ENCODE measurements around the gene COL5A3.
"Not testable (repeated sequence)": the region's sequence is repeated elsewhere in the genome, so short reads cannot be mapped to it uniquely, and the experiment has no call there.

COL5A3 gene

DNA sequence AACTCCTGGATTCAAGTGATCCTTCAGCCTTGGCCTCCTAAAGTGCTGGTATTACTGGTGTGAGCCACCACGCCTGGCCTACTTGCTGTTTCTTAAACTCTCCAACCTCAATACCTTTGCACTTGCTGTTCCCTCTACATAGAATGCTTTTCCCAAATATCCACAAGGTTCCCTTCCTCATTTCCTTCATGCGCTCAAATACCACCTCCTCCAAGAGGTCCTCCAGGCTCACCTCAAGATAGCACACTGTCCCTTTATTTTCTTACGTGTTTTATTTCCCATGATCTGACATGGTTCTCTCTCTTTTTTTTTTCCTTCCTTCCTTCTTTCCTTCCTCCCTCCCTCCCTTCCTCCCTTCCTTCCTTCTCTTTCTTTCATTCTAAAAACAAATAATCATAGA, 16.4 kb upstream of the COL5A3 start:
- Histone ChIP-seq H3K36me3 (ENCODE audit: control insufficient read depth, low read depth, low read length) (no peaks in the 10 kb centered on the region), H3K4me1 (ENCODE audit: control insufficient read depth, low read depth, low read length) (no peaks in the 10 kb centered on the region), H3K27ac (ENCODE audit: low read length) (no peak overlapping the region), H3K9me3 (ENCODE audit: control insufficient read depth, low read depth, low read length) (no peaks in the 10 kb centered on the region), H3K9ac (ENCODE audit: low read length) (no peak overlapping the region), H3K27me3 (ENCODE audit: control insufficient read depth, insufficient read depth, low read length) (peaks cover 8% of the 10 kb centered on the region), H3K4me3 (ENCODE audit: low read length) (no peak overlapping the region)

DNA sequence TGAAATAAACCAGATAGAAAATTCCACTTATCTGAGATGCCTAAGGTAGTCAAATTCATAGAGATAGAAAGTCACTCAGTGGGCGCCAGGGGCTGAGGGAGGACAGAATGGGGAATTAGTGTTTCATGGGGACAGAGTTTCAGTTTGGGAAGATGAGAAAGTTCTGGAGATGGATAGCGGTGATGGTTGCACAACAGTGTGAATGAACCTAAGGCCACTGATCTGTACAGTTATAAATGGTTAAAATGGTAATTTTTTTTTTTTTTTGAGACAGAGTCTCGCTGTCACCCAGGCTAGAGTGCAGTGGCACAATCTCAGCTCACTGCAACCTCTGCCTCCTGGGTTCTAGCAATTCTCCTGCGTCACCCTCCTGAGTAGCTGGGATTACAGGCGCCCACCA, 12.8 kb upstream of the COL5A3 start:
- H3K4me3 ChIP-seq (ENCODE audit: low read length); H3K27ac ChIP-seq (ENCODE audit: low read length); H3K27me3 ChIP-seq (ENCODE audit: control insufficient read depth, insufficient read depth, low read length); H3K36me3 ChIP-seq (ENCODE audit: control insufficient read depth, low read depth, low read length); H3K4me1 ChIP-seq (ENCODE audit: control insufficient read depth, low read depth, low read length); H3K9ac ChIP-seq (ENCODE audit: low read length); H3K9me3 ChIP-seq (ENCODE audit: control insufficient read depth, low read depth, low read length): not testable (repeated sequence)

DNA sequence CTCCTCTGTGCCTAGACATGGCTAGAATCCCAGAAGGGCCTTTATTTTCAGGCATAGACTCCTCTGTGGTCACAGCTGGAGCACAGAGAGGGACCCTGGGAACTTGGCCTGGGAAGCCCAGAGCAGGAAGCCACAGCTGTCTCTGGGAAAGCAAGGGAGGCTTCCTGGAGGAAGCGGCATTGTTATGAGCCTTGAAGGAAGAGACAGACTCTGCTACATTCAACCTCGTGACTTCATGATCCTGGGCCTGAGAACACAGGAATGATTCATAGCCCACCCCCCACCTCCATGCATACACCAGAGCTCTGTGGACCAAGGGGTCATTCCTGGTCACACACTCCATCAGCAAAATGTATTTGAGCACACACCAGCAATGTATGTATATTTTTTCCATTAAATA, 11.6 kb upstream of the COL5A3 start:
- H3K27me3 ChIP-seq (ENCODE audit: control insufficient read depth, insufficient read depth, low read length) = peaks cover 2% of the 10 kb centered on the region
- no peak overlapping the region for H3K9ac ChIP-seq (ENCODE audit: low read length)
- no peaks in the 10 kb centered on the region for H3K36me3 ChIP-seq (ENCODE audit: control insufficient read depth, low read depth, low read length)
- no peak overlapping the region for H3K4me3 ChIP-seq (ENCODE audit: low read length)
- no peaks in the 10 kb centered on the region for H3K4me1 ChIP-seq (ENCODE audit: control insufficient read depth, low read depth, low read length)
- H3K9me3 ChIP-seq (ENCODE audit: control insufficient read depth, low read depth, low read length) = no peaks in the 10 kb centered on the region
- H3K27ac ChIP-seq (ENCODE audit: low read length) = no peak overlapping the region

DNA sequence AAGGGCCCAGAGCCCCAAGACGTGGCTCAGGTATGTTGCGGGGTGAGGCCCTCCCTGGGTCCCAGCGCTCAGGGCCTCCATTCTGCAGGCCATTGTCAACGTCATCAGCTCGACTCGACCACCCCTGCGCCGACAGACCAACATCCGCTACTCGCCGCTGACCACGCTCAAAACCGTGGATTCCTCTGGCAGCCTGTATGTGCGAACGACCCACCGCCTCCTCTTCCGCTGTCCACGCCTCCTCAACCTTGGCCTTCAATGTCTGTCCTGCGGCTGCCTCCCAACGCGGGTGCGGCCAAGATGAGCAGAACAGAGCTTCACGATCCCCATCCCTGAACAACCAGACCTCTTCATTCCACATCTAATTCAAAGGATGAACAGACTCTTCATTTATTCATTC, 11.1 kb upstream of the COL5A3 start:
- Histone ChIP-seq H3K36me3 (ENCODE audit: control insufficient read depth, low read depth, low read length) (no peaks in the 10 kb centered on the region), H3K9ac (ENCODE audit: low read length) (no peak overlapping the region), H3K4me3 (ENCODE audit: low read length) (no peak overlapping the region), H3K27me3 (ENCODE audit: control insufficient read depth, insufficient read depth, low read length) (no peaks in the 10 kb centered on the region), H3K27ac (ENCODE audit: low read length) (no peak overlapping the region), H3K9me3 (ENCODE audit: control insufficient read depth, low read depth, low read length) (no peaks in the 10 kb centered on the region), H3K4me1 (ENCODE audit: control insufficient read depth, low read depth, low read length) (no peaks in the 10 kb centered on the region)

DNA sequence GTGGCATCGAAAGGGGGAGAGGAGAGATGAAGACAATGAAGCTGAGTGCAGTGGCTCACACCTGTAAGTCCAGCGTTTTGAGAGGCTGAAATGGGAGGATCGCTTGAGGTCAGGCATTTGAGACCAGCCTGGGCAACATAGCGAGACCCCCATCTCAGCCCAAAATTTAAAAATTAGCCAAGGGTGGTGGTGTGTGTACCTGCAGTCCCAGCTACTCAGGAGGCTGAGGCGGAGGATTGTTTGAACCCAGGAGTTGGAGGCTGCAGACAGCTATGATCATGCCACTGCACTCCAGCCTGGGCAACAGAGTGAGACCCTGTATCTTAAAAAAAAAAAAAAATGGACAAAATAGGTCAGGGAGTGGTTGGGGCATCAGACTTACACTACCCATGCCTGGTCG, 10.5 kb upstream of the COL5A3 start:
- Histone ChIP-seq H3K9ac (ENCODE audit: low read length) (no peak overlapping the region), H3K36me3 (ENCODE audit: control insufficient read depth, low read depth, low read length) (no peaks in the 10 kb centered on the region), H3K4me1 (ENCODE audit: control insufficient read depth, low read depth, low read length) (no peaks in the 10 kb centered on the region), H3K4me3 (ENCODE audit: low read length) (no peak overlapping the region), H3K9me3 (ENCODE audit: control insufficient read depth, low read depth, low read length) (no peaks in the 10 kb centered on the region), H3K27me3 (ENCODE audit: control insufficient read depth, insufficient read depth, low read length) (no peaks in the 10 kb centered on the region), H3K27ac (ENCODE audit: low read length) (no peak overlapping the region)

DNA sequence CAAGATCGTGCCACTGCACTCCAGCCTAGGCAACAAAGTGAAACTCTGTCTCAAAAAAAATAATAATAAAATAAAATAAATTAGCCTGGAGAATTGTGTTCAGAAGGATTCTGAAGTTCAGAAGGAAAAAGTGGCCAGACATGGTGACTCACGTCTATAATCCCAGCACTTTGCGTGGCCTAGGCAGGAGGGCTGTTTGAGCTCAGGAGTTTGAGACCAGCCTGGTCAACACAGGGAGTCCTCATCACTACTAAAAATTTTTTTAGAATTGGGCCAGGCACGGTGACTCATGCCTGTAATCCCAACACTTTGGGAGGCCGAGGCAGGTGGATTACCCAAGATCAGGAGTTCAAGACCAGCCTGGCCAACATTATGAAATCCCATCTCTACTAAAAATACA, 8.9 kb upstream of the COL5A3 start:
- no peaks in the 10 kb centered on the region for H3K9me3 ChIP-seq (ENCODE audit: control insufficient read depth, low read depth, low read length)
- H3K27ac ChIP-seq (ENCODE audit: low read length) = no peak overlapping the region
- peaks cover under 1% of the 10 kb centered on the region for H3K27me3 ChIP-seq (ENCODE audit: control insufficient read depth, insufficient read depth, low read length)
- no peaks in the 10 kb centered on the region for H3K36me3 ChIP-seq (ENCODE audit: control insufficient read depth, low read depth, low read length)
- no peaks in the 10 kb centered on the region for H3K4me1 ChIP-seq (ENCODE audit: control insufficient read depth, low read depth, low read length)
- H3K9ac ChIP-seq (ENCODE audit: low read length) = no peak overlapping the region
- no peak overlapping the region for H3K4me3 ChIP-seq (ENCODE audit: low read length)

DNA sequence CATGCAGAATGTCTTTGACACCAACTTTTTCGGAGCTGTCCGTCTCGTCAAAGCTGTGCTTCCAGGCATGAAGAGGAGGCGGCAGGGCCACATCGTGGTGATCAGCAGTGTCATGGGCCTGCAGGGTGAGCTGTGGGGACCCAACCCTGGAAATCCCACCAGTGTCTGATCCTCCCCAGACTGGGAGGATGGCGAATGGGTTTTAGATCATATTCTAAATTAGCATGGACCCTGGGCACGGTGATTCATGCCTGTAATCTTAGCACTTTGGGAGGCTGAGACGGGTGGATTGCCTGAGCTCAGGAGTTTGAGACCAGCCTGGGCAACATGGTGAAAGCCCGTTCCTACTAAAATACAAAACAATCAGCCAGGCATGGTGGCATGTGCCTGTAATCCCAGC, 8.5 kb upstream of the COL5A3 start:
- no peak overlapping the region for H3K9ac ChIP-seq (ENCODE audit: low read length)
- H3K27ac ChIP-seq (ENCODE audit: low read length) = no peak overlapping the region
- H3K4me1 ChIP-seq (ENCODE audit: control insufficient read depth, low read depth, low read length) = no peaks in the 10 kb centered on the region
- H3K27me3 ChIP-seq (ENCODE audit: control insufficient read depth, insufficient read depth, low read length) = peaks cover 5% of the 10 kb centered on the region
- no peaks in the 10 kb centered on the region for H3K36me3 ChIP-seq (ENCODE audit: control insufficient read depth, low read depth, low read length)
- H3K9me3 ChIP-seq (ENCODE audit: control insufficient read depth, low read depth, low read length) = no peaks in the 10 kb centered on the region
- no peak overlapping the region for H3K4me3 ChIP-seq (ENCODE audit: low read length)

DNA sequence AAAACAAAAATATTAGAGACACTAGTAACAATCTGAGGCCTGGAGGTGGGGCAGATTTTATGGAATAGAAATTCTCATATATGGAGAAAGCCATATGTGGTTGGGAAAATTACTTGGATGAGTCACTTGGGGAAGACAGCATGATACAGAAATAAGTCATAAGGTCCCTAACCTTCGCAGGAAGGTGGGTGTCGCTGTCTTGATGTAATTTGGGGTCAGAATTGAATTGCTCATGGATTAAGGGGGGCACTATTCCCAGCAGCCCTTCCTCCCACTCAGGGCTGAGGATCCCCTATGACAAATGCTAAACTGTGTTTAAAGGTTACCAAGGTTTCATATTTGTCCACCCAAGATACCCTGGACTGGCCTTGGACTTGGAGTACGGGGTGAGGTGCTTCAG, 8.0 kb upstream of the COL5A3 start:
- H3K27ac ChIP-seq (ENCODE audit: low read length) = no peak overlapping the region
- no peak overlapping the region for H3K9ac ChIP-seq (ENCODE audit: low read length)
- peaks cover 10% of the 10 kb centered on the region for H3K27me3 ChIP-seq (ENCODE audit: control insufficient read depth, insufficient read depth, low read length)
- H3K9me3 ChIP-seq (ENCODE audit: control insufficient read depth, low read depth, low read length) = no peaks in the 10 kb centered on the region
- H3K4me1 ChIP-seq (ENCODE audit: control insufficient read depth, low read depth, low read length) = no peaks in the 10 kb centered on the region
- no peaks in the 10 kb centered on the region for H3K36me3 ChIP-seq (ENCODE audit: control insufficient read depth, low read depth, low read length)
- no peak overlapping the region for H3K4me3 ChIP-seq (ENCODE audit: low read length)

DNA sequence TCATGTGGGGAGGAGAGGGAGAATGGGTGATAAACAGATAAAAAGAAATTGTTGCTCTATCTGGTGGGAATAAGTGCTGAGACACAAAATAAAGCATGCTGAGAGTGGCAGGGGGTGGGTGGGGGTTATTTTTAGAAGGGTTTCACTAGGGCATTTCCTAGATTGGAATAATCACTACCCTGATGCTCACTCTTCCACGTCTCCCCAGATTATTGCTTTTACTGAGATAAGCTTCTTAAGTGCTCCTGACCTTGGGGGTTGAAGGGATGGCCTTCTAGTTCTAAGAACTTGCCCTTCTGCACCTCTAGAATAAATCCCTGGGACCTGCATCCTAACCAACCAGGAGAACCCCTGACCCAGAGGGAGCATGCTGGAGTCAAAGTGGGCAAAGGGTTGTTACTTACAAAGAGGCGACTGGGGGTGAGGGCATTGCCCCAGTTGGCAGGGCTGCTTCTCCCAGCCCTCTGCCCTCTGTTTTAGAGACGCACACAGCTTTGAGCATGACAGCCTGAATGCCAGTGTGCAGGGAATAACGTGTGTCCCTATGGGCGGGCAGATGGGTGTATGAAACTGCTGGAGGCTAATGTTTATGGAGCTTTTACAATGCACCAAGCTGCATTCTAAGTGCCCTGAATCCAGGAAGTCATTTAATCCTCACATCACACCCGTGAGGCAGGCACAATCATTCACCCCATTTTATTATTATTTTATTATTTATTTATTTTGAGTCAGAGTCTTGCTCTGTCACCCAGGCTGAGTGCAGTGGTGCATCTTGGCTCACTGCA, 3.7 kb upstream of the COL5A3 start:
- Histone ChIP-seq H3K9me3 (ENCODE audit: control insufficient read depth, low read depth, low read length) (no peaks in the 10 kb centered on the region), H3K4me1 (ENCODE audit: control insufficient read depth, low read depth, low read length) (peaks cover 6% of the 10 kb centered on the region), H3K27ac (ENCODE audit: low read length) (no peak overlapping the region), H3K4me3 (ENCODE audit: low read length) (no peak overlapping the region), H3K9ac (ENCODE audit: low read length) (no peak overlapping the region), H3K27me3 (ENCODE audit: control insufficient read depth, insufficient read depth, low read length) (peaks cover 47% of the 10 kb centered on the region), H3K36me3 (ENCODE audit: control insufficient read depth, low read depth, low read length) (no peaks in the 10 kb centered on the region)

DNA sequence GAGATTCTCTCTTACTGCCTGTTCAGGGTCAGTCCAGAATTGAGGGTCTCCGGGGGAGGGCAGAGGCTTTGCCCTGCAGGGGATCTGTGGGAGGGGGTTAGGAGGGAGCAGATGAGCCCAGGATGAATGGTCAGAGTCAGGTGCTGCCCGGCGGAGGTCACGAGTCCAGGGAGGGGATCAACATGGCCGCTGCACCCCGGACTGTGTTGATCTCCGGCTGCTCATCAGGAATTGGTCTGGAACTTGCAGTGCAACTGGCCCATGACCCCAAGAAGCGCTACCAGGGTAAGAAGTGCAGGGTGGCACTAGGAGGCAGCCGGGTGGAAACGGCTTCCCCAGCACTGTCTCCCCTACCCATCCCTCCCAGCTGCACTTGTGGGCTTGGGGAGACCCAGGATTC, 3.0 kb upstream of the COL5A3 start, which contains the start of gene RDH8:
TSS of gene RDH8 (plus strand) at position 168 of the 400 bp plus-strand sequence. CDS start at position 183, 15 bp downstream.
- Histone ChIP-seq H3K27me3 (ENCODE audit: control insufficient read depth, insufficient read depth, low read length) (peaks cover 53% of the 10 kb centered on the region), H3K4me1 (ENCODE audit: control insufficient read depth, low read depth, low read length) (peaks cover 10% of the 10 kb centered on the region), H3K27ac (ENCODE audit: low read length) (no peak within 1 kb of the TSS), H3K4me3 (ENCODE audit: low read length) (no peak within 1 kb of the TSS), H3K9ac (ENCODE audit: low read length) (no peak within 1 kb of the TSS), H3K36me3 (ENCODE audit: control insufficient read depth, low read depth, low read length) (no peaks in the 10 kb centered on the region), H3K9me3 (ENCODE audit: control insufficient read depth, low read depth, low read length) (no peaks in the 10 kb centered on the region)

DNA sequence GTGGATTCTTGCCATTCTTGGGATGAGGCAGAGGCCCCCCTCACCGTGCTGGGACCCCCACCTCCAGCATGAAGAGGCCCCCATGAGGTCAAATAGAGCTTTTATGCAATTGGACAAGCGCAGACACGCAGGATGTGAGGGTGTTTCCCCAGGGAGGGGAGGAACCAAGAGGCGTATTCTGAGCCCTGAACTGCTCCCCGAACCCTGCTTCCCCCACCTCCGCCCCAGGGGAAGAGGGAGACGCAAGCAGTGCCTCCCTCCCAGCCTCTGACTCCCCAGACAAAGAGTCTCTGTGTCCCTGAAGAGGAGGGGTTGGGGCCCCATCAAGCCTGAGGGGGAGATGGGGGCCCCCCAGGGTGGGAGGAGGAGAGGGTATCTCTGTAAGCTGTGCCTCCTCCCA, 1.7 kb upstream of the COL5A3 start:
- peaks cover 59% of the 10 kb centered on the region for H3K27me3 ChIP-seq (ENCODE audit: control insufficient read depth, insufficient read depth, low read length)

DNA sequence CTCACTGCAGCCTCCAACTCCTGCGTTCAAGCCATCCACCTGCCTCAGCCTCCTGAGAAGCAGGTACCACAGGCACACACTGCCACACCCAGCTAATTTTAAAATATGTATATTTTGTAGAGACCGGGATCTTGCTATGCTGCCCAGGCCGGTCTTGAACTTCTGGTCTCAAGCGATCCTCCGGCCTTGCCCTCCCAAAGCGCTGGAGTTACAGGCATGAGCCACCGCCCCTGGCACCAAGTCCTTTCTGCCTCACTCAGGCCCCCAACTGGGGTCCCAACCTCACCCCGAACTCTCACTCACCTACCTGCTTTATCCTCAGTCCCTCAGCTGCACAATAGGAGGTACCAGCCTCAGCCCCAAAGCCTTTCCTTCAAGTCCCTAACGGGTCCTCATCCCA, 635 bp upstream of the COL5A3 start:
- Histone ChIP-seq H3K27me3 (ENCODE audit: control insufficient read depth, insufficient read depth, low read length) (peaks cover 59% of the 10 kb centered on the region), H3K36me3 (ENCODE audit: control insufficient read depth, low read depth, low read length) (no peaks in the 10 kb centered on the region), H3K4me1 (ENCODE audit: control insufficient read depth, low read depth, low read length) (peaks cover 10% of the 10 kb centered on the region), H3K9ac (ENCODE audit: low read length) (no peak overlapping the region), H3K27ac (ENCODE audit: low read length) (no peak overlapping the region), H3K4me3 (ENCODE audit: low read length) (no peak overlapping the region), H3K9me3 (ENCODE audit: control insufficient read depth, low read depth, low read length) (no peaks in the 10 kb centered on the region)

More for the DNA sequence above, 1.7 kb upstream of the COL5A3 start:
- Histone ChIP-seq H3K27ac (ENCODE audit: low read length) (no peak overlapping the region), H3K36me3 (ENCODE audit: control insufficient read depth, low read depth, low read length) (no peaks in the 10 kb centered on the region), H3K4me1 (ENCODE audit: control insufficient read depth, low read depth, low read length) (peaks cover 10% of the 10 kb centered on the region), H3K4me3 (ENCODE audit: low read length) (no peak overlapping the region), H3K9me3 (ENCODE audit: control insufficient read depth, low read depth, low read length) (no peaks in the 10 kb centered on the region), H3K9ac (ENCODE audit: low read length) (no peak overlapping the region)
